GM12878 (cell line): Measurements from ENCODE around the gene MEF2C. TPM values are rescaled to one million over a fixed set of nuclear protein-coding genes. Genes with fewer than 3 reads are reported as not detected.

Experiments used
- ATAC-seq: fragments of 200-7000 bp; cut with Tn5 transposase; 3 replicates; pipeline ENCODE4 v1.9.1; 2020; ENCODE audit warnings: mild to moderate bottlenecking, moderate library complexity
- BruUV-seq: library from RNA; stranded (reverse); fragments of 400-500 nt; replicated peaks from 2 replicates; lab custom pipeline; 2021; lab: Mats Ljungman, UMichigan
- CTCF ChIA-PET: fragments of 300-600 bp; sonication (Branson Sonifier 250); formaldehyde crosslinking; extraction: SDS; loops from one replicate; lab custom pipeline; 2021; ENCODE audit warnings: inconsistent platforms; lab: Yijun Ruan, JAX
- POLR2A ChIA-PET: fragments of 350-600 bp; formaldehyde crosslinking; extraction: SDS; loops from one replicate; lab custom pipeline; 2021; ENCODE audit warnings: inconsistent platforms; lab: Charles Lee
- RAD21 ChIA-PET: fragments of 300-600 bp; sonication (Branson Sonifier 250); formaldehyde crosslinking; loops from one replicate; lab custom pipeline; 2023; ENCODE audit warnings: antibody characterized with exemption; ENCODE audit not compliant: unreplicated experiment; lab: Charles Lee
- SMC1A ChIA-PET: fragments of 300-600 bp; sonication (Branson Sonifier 250); formaldehyde crosslinking; loops from one replicate; lab custom pipeline; 2023; ENCODE audit not compliant: unreplicated experiment, uncharacterized antibody; lab: Charles Lee
- DNase-seq: peaks from one replicate; pipeline ENCODE4 v3.0.0-alpha.2; 2011; ENCODE audit warnings: low read depth, low spot score
- FAIRE-seq: peaks from 3 replicates; lab custom pipeline; 2011; peaks lifted over from hg19 to GRCh38; lab: Jason Lieb, UNC
- H2AFZ ChIP-seq: 2 replicates; pipeline ENCODE4 v1.6.0; 2011; ENCODE audit warnings: low read depth, low read length, control low read depth; ENCODE audit not compliant: control insufficient read depth
- H3K27ac ChIP-seq: 2 replicates; pipeline ENCODE4 v1.5.1; 2011; ENCODE audit warnings: control low read depth; ENCODE audit not compliant: control insufficient read depth, insufficient read depth
- H3K27me3 ChIP-seq, 2 experiments: replicated peaks in 1 of 2; 2 replicates each; pipeline versions ENCODE4 v1.6.0 to v1.6.1; 2011; ENCODE audit warnings: low read length in 1 of 2; ENCODE audit not compliant: control insufficient read depth in 2 of 2, insufficient read depth in 2 of 2
- H3K36me3 ChIP-seq, 2 experiments: 2 replicates each; pipeline ENCODE4 v1.5.1; 2011; ENCODE audit warnings: low read length in 1 of 2; ENCODE audit not compliant: control insufficient read depth in 2 of 2, insufficient read depth in 2 of 2
- H3K4me1 ChIP-seq: 2 replicates; pipeline ENCODE4 v1.6.1; 2011; ENCODE audit warnings: mild to moderate bottlenecking, low read length, moderate library complexity, mixed read lengths; ENCODE audit not compliant: control insufficient read depth, insufficient read depth
- H3K4me2 ChIP-seq: 2 replicates; pipeline ENCODE4 v1.6.0; 2011; ENCODE audit warnings: control low read depth; ENCODE audit not compliant: control insufficient read depth, insufficient read depth
- H3K4me3 ChIP-seq: fragments of 200-600 bp; sonication (generic); 2 replicates; pipeline ENCODE4 v1.5.1; 2016
- H3K79me2 ChIP-seq: 2 replicates; pipeline ENCODE4 v1.6.0; 2011; ENCODE audit warnings: low read length; ENCODE audit not compliant: control insufficient read depth, insufficient read depth
- H3K9ac ChIP-seq: 2 replicates; pipeline ENCODE4 v1.8.0; 2011; ENCODE audit warnings: low read length, control low read depth, mixed read lengths; ENCODE audit not compliant: control insufficient read depth, insufficient read depth
- H3K9me3 ChIP-seq: replicated peaks from 3 replicates; pipeline ENCODE4 v1.5.1; 2011; ENCODE audit warnings: mild to moderate bottlenecking, low read length; ENCODE audit not compliant: control insufficient read depth, insufficient read depth
- H4K20me1 ChIP-seq: 2 replicates; pipeline ENCODE4 v1.6.0; 2011; ENCODE audit not compliant: control insufficient read depth, insufficient read depth
- CEBPZ ChIP-seq: fragments of 150-350 bp; IDR thresholded peaks from 2 replicates; pipeline ENCODE4 v1.6.1; 2016; ENCODE audit warnings: low read depth, low read length
- MEF2B ChIP-seq: fragments of 450-650 bp; IDR thresholded peaks from 2 replicates; pipeline ENCODE4 v1.6.1; 2018; ENCODE audit warnings: mild to moderate bottlenecking, moderate library complexity; ENCODE audit not compliant: partially characterized antibody, poor library complexity, severe bottlenecking
- MTA3 ChIP-seq: IDR thresholded peaks from 2 replicates; pipeline ENCODE4 v1.6.1; 2012; ENCODE audit warnings: low read length, inconsistent platforms, borderline replicate concordance
- NR2C1 ChIP-seq: fragments of 450-650 bp; IDR thresholded peaks from 2 replicates; pipeline ENCODE4 v1.6.1; 2017; ENCODE audit warnings: antibody characterized with exemption, mild to moderate bottlenecking, moderate library complexity
- PRDM15 ChIP-seq: fragments of 450-650 bp; formaldehyde crosslinking; IDR thresholded peaks from 2 replicates; pipeline ENCODE4 v1.4.0; 2020; ENCODE audit warnings: mild to moderate bottlenecking, moderate library complexity
- RBBP5 ChIP-seq: fragments of 200-600 bp; sonication (generic); conservative IDR thresholded peaks from 2 replicates; pipeline ENCODE4 v1.6.1; 2016
- TAF1 ChIP-seq: IDR thresholded peaks from 2 replicates; pipeline ENCODE4 v1.6.1; 2011; ENCODE audit warnings: mild to moderate bottlenecking, low read depth, low read length, borderline replicate concordance
- ZSCAN29 ChIP-seq: fragments of 450-650 bp; IDR thresholded peaks from 2 replicates; pipeline ENCODE4 v1.6.1; 2017; ENCODE audit warnings: mild to moderate bottlenecking, moderate library complexity
- ZZZ3 ChIP-seq: IDR thresholded peaks from 2 replicates; pipeline ENCODE4 v1.6.1; 2011; ENCODE audit warnings: low read depth; ENCODE audit not compliant: control insufficient read depth, insufficient read length
- WGBS: methylation state at CpG from one replicate; pipeline ENCODE4 v1.1.6; 2016; ENCODE audit warnings: low lambda C conversion rate; ENCODE audit not compliant: insufficient replicate concordance, insufficient coverage; ENCODE audit errors: missing lambda C conversion rate; 5-methylcytosine and 5-hydroxymethylcytosine counted together
- in situ Hi-C: fragments of 300-500 bp; cut with MboI; formaldehyde crosslinking; loops from 9 replicates; pipeline ENCODE4 v1.14.3; 2018; ENCODE audit warnings: mixed read lengths
- intact Hi-C: fragments of 100-400 bp; cut with micrococcal nuclease; formaldehyde crosslinking; loops from one replicate; pipeline ENCODE4 v1.14.2; 2022; ENCODE audit not compliant: unreplicated experiment
- polyA plus RNA-seq, 11 experiments: library from polyadenylated mRNA; depleted of rRNA in 4 of 11; unstranded in 6 of 11; stranded (reverse) in 5 of 11; fragments of >200 nt; fragmentation: Nextera tagmentation in 4 of 11; fragmentation: Illumina TruSeq in 1 of 11; extraction: Ambion mirVana in 4 of 11; extraction: Trizol in 1 of 11; gene quantifications; 1 replicate in 1 of 11; 2 replicates in 10 of 11; pipeline versions ENCODE4 v1.2.1 to v1.2.3, GENCODE V29; 2011 to 2016; ENCODE audit warnings: inconsistent platforms in 2 of 11, missing spikeins in 2 of 11, low read depth in 1 of 11
- total RNA-seq, 4 experiments: library from RNA; depleted of rRNA in 3 of 4; stranded (reverse); fragments of >200 nt in 3 of 4; fragmentation: Illumina TruSeq in 1 of 4; extraction: Trizol in 1 of 4; gene quantifications; 2 replicates each; pipeline versions ENCODE4 v1.2.1 to v1.2.3, GENCODE V29; 2013 to 2021
- TF ChIP-seq, protein P1 (sequence below): fragments of 450-650 bp; IDR thresholded peaks from 2 replicates; pipeline ENCODE4 v1.6.1; 2017; ENCODE audit warnings: mild to moderate bottlenecking, moderate library complexity

Gene MEF2C
- total and polyA plus RNA-seq, 10 of the 15 experiments (the other 5 are each of a cell fraction or from before 2014, with no cell fraction given): 104 to 225 (median 180) TPM

GRCh38 chr5:88772831-88773230 lies 110.2 kb downstream of the MEF2C start:
- Histone ChIP-seq H3K9me3 (peaks cover 30% of the 10 kb centered on the region), H3K9ac (no peak overlapping the region), H3K27me3 (no peaks in the 10 kb centered on the region), H3K27ac (no peak overlapping the region), H3K4me2 (no peak overlapping the region), H2AFZ (no peak overlapping the region), H3K79me2 (peaks cover 38% of the 10 kb centered on the region), H3K4me1 (0 out of 2 replicates have a peak, but pooled peaks cover 3% of the 10 kb centered on the region), H3K36me3 (peaks cover 9 to 47% of the 10 kb centered on the region in 2 experiments), H4K20me1 (no peaks in the 10 kb centered on the region), H3K4me3 (no peak overlapping the region)
- WGBS: 97% methylated on average over 5 of the region's 5 CpGs
- ATAC-seq (no peak), DNase-seq (no peak), FAIRE-seq (no peak)
- in situ Hi-C loops: no loop called here
- no TSS peak for BruUV-seq
- ChIA-PET CTCF (interaction anchor here (3.8 kb wide), 1 partner anchor 44 kb away, joined by 19 read pairs; no protein-coding TSS in a partner anchor), SMC1A (interaction anchor here (1.4 kb wide), 1 partner anchor 10 kb away, joined by 3 read pairs; no protein-coding TSS in a partner anchor), POLR2A (no interaction called here), RAD21 (no interaction called here)
- intact Hi-C loops: no loop called here
- TF ChIP-seq MEF2B (no peak), TAF1 (no peak), NR2C1 (no peak), PRDM15 (CRISPR knock-in tag) (no peak), MTA3 (no peak), CEBPZ (no peak), ZZZ3 (no peak), RBBP5 (no peak), ZSCAN29 (no peak)
- TF ChIP-seq, protein P1, sequence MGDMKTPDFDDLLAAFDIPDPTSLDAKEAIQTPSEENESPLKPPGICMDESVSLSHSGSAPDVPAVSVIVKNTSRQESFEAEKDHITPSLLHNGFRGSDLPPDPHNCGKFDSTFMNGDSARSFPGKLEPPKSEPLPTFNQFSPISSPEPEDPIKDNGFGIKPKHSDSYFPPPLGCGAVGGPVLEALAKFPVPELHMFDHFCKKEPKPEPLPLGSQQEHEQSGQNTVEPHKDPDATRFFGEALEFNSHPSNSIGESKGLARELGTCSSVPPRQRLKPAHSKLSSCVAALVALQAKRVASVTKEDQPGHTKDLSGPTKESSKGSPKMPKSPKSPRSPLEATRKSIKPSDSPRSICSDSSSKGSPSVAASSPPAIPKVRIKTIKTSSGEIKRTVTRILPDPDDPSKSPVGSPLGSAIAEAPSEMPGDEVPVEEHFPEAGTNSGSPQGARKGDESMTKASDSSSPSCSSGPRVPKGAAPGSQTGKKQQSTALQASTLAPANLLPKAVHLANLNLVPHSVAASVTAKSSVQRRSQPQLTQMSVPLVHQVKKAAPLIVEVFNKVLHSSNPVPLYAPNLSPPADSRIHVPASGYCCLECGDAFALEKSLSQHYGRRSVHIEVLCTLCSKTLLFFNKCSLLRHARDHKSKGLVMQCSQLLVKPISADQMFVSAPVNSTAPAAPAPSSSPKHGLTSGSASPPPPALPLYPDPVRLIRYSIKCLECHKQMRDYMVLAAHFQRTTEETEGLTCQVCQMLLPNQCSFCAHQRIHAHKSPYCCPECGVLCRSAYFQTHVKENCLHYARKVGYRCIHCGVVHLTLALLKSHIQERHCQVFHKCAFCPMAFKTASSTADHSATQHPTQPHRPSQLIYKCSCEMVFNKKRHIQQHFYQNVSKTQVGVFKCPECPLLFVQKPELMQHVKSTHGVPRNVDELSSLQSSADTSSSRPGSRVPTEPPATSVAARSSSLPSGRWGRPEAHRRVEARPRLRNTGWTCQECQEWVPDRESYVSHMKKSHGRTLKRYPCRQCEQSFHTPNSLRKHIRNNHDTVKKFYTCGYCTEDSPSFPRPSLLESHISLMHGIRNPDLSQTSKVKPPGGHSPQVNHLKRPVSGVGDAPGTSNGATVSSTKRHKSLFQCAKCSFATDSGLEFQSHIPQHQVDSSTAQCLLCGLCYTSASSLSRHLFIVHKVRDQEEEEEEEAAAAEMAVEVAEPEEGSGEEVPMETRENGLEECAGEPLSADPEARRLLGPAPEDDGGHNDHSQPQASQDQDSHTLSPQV: no peak
